Umbilical cord (tissue), 2 donors: ENCODE measurements around the gene CANT1. TPM values are rescaled to one million over a fixed set of nuclear protein-coding genes. Genes with fewer than 3 reads are reported as not detected.
"Not testable (repeated sequence)": the region's sequence is repeated elsewhere in the genome, so short reads cannot be mapped to it uniquely, and the experiment has no call there.

Experiments
- DNase-seq: peaks from one replicate; pipeline ENCODE4 v3.0.0-alpha.2; 2015; ENCODE audit warnings: low spot score
- total RNA-seq: library from RNA; depleted of rRNA; stranded (reverse); fragments of >200 nt; gene quantifications from one replicate; pipeline ENCODE4 v1.2.3, GENCODE V29; 2014; ENCODE audit warnings: low replicate concordance; ENCODE audit not compliant: insufficient read depth

Gene CANT1
- total RNA-seq, 1 donor from 2014 or later, result 21.4 TPM

- DNase-seq, result no peak
Observed at GRCh38 chr17:78977997-78978973, 31.3 kb downstream of the CANT1 start.

- no peak for DNase-seq
Observed at GRCh38 chr17:78977681-78977943, 32.0 kb downstream of the CANT1 start.

GRCh38 chr17:78976907-78977680 is 32.5 kb downstream of the CANT1 start:
- no peak for DNase-seq

GRCh38 chr17:78974635-78975591 is 34.7 kb downstream of the CANT1 start:
- DNase-seq, result peak; percentile 92

- DNase-seq, result no peak
Observed at GRCh38 chr17:78973792-78974520, 35.6 kb downstream of the CANT1 start.

GRCh38 chr17:78973196-78973595 is 36.4 kb downstream of the CANT1 start:
- DNase-seq, result no peak

GRCh38 chr17:78972507-78973105 is 37.0 kb downstream of the CANT1 start:
- no peak for DNase-seq

- DNase-seq, result no peak
Observed at GRCh38 chr17:78971756-78972506, 37.6 kb downstream of the CANT1 start.

- peak; percentile 78 for DNase-seq
Observed at GRCh38 chr17:78970834-78971755, 38.5 kb downstream of the CANT1 start.

- DNase-seq, result no peak
Observed at GRCh38 chr17:78969865-78970264, 39.7 kb downstream of the CANT1 start.

GRCh38 chr17:78967782-78968362 is 41.7 kb downstream of the CANT1 start:
- DNase-seq, result no peak

- DNase-seq, result no peak
Observed at GRCh38 chr17:78966910-78967600, 42.5 kb downstream of the CANT1 start.

GRCh38 chr17:78966123-78966813 is 43.3 kb downstream of the CANT1 start:
- no peak for DNase-seq

- no peak for DNase-seq
Observed at GRCh38 chr17:78965491-78965924, 44.1 kb downstream of the CANT1 start.

GRCh38 chr17:78963378-78963777 is 46.2 kb downstream of the CANT1 start:
- no peak for DNase-seq

- not testable (repeated sequence) for DNase-seq
Observed at GRCh38 chr17:78962984-78963348, 46.6 kb downstream of the CANT1 start.
